GM18909 (cell line): ENCODE data around the gene THEMIS.
"Not testable (repeated sequence)": the region's sequence is repeated elsewhere in the genome, so short reads cannot be mapped to it uniquely, and the experiment has no call there.

Experiments used
- ATAC-seq: cut with Tn5 transposase; IDR thresholded peaks from one replicate; pipeline ENCODE4 v1.9.1; 2021; ENCODE audit warnings: mild to moderate bottlenecking; ENCODE audit not compliant: unreplicated experiment, poor library complexity

THEMIS gene

DNA sequence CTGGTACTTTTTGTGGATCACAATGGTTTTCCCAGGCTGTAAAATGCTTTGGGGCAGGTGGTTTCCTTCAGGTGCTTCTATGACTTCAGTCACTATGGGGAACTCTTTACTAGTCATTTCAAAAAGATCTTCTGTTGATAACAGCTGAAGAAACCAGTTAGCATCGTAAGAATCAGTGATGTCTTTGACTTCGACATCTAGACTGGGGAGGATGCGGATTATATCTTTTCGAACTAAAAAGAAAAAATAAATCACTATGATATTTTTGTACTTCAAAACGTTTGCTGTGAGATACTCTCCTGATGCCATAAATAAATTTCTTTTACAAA lies 87.2 kb downstream of the THEMIS start:
- ATAC-seq: no peak

DNA sequence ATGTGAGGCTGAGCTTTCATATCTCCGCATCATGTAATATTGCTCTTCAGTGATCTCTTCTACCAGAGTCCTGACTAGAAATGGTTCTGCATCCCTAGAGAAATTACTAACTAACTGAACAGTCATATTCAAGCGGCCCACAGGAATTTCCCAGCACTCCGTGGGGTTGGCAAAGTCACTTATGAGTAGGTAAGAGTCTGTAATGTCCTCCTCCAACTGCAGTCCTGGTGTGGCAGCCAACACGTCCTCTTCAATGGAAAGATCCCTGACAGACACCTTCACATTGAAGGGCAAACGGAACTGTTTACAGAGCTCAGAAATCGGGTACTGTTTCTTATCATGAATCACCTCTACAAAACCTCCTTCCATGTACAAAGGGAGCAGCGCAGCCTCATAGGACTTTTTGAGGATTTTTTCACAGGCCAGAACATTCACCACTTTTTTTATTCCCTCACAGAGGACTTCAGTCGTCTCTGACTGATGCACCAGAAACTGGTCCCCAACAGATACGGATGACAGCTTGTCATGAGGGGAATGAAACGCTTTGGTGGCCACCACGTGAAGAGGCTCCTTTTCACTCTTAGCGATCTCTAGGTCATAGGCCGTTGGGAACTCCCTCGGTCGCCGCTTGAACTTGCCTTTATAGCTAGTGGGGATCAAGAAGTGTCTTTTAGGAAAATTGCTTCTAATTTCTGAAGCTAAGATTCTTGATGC lies 87.7 kb downstream of the THEMIS start:
- no peak for ATAC-seq

DNA sequence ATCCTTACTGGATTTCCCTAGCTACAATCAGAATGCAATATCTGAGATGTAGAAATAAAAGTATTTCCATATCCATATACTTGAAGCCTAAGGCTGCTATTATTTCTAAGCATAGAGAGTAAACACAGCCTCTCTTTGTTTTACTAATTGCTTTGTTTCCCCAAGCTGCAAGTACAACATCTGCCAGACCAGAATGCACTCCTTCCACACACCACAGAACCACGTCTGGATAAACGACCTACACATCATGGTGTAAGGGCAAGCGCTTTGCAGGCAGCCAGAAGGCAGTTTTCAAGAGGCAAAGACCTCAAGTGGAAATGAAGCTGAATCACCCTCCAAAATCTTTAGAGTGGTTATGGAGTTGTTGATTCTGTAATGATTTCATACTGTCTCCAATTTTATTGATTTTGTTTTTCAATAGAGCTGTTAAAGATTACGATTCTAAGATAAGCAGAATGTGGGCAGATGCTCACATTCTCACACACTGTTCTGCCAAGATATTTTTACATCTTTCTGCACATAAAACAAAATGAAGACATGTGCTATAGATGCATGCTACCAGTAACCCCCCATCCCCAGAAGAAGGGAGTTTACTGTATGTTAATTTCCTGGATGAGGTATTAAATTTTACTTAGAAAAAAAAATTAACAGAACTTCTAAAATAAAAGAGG lies 88.8 kb downstream of the THEMIS start:
- no peak for ATAC-seq

GRCh38 chr6:127807806-127808517 lies 92.9 kb downstream of the THEMIS start:
- ATAC-seq: no peak

- ATAC-seq: no peak
Measured at GRCh38 chr6:127796713-127797112, 104.1 kb downstream of the THEMIS start.

DNA sequence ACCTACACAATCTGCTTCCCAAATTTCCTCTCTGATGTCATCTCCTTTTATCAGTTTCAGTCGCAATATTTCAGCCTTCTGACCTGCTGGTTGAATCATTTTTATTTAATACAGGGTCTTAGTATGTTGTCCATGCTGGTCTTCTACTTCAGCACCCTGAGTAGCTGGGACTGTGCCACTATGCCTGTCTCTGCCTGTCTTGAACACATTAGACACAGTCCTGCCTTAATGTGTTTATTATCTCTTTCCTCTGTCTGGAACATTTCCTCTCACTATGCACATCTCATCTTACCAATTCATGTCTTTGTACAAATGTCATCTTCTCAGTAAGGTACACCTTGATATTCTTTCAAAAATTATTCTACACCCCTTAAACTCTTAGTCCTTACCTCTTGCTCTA lies 106.5 kb downstream of the THEMIS start:
- ATAC-seq: no peak

GRCh38 chr6:127793396-127793795 lies 107.5 kb downstream of the THEMIS start:
- ATAC-seq: no peak

DNA sequence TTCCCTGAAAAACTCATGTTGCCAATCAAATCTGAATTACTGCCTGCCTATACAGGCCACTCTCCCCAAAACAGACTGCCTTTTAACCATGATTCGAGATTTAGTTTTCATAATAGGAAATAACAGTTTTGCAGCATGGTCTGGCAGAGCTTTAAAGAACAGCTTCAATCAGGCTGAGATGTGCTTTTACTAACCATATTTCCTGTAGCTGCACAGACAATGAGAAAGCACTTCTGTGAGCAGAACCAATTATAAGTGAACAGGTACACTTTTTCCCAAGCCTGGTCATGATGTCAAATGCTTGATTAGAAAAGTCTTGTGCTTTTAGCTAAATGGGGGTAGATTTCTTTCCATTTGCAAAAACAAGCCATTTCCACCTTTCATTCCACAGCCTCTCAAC lies 108.2 kb downstream of the THEMIS start:
- no peak for ATAC-seq

DNA sequence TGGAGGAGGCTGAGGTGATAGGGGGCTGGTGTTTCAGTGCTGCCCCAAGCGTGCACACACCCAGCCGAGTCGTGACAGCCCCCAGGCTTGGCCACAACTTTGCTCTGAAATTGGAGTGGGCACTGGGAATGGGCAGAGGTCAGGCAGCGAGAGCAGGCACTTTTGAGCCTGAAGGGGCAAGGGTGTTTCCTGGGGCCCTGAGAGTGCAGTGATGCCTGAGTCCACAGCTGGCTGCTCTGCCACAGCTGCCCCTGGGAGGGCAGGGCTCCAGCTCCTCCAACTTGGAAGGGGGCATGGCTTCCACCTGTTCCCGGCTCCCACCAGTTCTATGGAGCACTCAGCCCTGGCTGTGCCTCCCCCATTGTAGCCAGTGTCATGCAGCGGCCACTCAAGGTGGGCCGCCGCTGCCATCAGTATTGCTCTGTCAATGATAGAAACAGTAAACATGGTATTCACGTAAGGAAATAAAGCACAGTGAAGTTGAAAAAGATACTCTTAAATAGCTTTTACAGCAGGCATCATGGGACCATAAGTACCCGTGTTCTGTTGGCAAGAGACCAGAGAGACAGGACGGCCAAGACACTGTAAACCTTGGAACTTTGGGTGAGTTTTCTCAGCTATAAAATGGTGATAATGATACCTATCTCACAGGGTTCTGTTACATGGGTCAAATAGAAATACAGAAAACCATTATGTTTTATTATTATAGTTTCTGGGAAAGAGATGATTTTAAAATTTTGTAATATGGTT lies 108.9 kb downstream of the THEMIS start:
- no peak for ATAC-seq

DNA sequence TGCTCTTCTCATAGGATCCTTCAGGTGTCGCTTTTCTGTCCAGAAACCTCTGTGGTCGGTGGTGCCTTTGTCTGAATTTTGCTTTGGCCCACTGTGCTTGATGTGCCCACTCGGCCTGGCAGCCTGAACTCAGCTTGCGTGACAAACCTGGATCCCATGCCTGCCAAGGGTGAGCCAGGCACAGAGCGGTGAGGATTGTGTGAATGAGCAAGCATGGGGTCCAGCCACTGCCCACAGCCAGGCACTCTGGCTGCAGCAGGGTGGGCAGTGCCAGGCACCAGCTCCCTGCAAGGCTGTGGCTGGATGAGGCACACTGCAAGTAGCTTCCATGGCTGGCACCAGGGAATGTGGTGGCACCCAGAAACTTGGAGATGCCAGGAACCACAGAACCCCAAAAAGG lies 110.3 kb downstream of the THEMIS start:
- ATAC-seq: no peak

DNA sequence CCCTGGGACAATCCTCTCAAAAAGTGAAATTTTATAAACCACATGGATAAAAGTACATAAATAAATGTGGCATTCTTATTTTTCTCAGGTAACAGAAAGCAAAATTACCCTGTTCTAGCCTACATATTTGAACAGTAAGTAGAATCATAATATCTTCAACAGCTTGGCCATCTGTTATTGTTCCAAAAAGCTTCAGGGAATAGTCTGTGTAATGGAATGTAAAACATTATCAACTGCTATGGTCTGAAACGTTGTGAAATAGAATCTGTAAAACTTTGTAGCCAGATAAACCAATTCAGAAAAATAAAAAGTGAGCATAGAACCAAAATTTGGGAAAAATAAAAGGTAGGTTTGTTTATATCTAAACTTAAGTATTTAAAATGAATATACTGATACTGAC lies 114.7 kb downstream of the THEMIS start:
- no peak for ATAC-seq

DNA sequence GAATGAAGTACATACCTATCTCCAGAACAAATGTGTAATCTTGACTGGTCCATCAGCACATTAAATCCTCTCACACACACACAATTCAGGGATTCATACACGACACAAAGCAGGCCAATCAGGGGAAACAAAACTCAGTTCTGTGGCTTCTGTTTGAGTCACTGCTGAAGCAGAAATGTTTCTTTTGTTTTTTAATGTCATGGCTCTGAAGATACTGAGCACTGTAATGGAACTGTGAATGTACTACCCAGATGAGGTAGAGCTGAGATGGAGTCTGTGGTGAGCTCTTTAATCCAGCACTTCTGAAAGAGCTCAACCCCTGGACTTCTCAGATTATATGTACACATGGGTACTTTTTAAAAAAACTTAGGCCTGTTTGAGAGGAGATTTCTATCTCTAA lies 116.4 kb downstream of the THEMIS start:
- no peak for ATAC-seq

DNA sequence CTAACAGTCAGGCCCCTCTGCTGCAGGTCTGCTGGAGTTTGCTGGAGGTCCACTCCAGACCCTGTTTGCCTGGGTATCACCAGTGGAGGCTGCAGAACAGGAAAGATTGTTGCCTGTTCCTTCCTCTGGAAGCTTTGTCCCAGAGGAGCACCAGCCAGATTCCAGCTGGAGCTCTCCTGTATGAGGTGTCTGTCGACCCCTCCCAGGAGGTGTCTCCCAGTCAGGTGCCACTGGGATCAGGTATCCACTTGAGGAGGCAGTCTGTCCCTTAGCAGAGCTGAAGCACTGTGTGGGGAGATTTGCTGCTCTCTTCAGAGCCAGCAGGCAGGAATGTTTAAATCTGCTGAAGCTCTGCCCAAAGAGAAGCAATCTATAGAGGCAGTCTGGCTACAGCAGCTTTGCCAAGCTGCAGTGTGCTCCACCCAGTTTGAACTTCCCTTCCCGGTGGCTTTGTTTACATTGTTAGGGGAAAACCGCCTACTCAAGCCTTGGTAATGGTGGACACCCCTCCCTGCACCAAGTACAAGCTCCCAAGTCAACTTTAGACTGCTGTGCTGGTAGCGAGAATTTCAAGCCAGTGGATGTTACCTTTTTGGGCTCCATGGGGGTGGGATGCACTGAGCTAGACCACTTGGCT lies 119.1 kb downstream of the THEMIS start:
- ATAC-seq: not testable (repeated sequence)

- no peak for ATAC-seq
Measured at GRCh38 chr6:127776320-127776719, 124.5 kb downstream of the THEMIS start.

DNA sequence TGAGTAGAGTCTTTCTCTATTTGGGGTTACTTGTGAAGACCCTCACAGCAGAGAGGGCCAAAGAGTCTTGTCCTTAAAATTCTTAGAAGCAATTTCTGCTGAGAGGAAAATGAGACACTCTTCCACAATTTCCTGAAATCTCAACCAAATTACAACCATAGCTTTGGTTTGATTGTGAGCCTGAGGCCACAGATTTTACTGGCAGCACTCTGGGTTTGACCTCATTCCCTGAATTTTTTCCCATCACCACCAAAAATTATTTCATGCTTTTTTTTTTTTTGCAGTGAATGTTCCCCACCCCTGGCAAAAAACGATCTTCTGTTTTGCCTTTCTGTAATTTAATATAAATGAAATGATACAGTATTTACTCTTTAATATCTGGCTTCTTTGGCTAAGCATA lies 125.5 kb downstream of the THEMIS start:
- no peak for ATAC-seq

GRCh38 chr6:127768745-127769144 lies 132.1 kb downstream of the THEMIS start:
- ATAC-seq: no peak

GRCh38 chr6:127768223-127768622 lies 132.6 kb downstream of the THEMIS start:
- ATAC-seq: no peak

- no peak for ATAC-seq
Measured at GRCh38 chr6:127765949-127766348, 134.9 kb downstream of the THEMIS start.

GRCh38 chr6:127762284-127762683 lies 138.6 kb downstream of the THEMIS start:
- no peak for ATAC-seq

- no peak for ATAC-seq
Measured at GRCh38 chr6:127761084-127761483, 139.8 kb downstream of the THEMIS start.
